HG03196 (cell line): ENCODE measurements around the gene STPG1.
A peak's percentile ranks its signal among the peaks of the same experiment; 100 is the strongest.

Experiments used
- ATAC-seq: cut with Tn5 transposase; IDR thresholded peaks from one replicate; pipeline ENCODE4 v1.9.1; 2021; ENCODE audit not compliant: unreplicated experiment

The STPG1 gene

DNA sequence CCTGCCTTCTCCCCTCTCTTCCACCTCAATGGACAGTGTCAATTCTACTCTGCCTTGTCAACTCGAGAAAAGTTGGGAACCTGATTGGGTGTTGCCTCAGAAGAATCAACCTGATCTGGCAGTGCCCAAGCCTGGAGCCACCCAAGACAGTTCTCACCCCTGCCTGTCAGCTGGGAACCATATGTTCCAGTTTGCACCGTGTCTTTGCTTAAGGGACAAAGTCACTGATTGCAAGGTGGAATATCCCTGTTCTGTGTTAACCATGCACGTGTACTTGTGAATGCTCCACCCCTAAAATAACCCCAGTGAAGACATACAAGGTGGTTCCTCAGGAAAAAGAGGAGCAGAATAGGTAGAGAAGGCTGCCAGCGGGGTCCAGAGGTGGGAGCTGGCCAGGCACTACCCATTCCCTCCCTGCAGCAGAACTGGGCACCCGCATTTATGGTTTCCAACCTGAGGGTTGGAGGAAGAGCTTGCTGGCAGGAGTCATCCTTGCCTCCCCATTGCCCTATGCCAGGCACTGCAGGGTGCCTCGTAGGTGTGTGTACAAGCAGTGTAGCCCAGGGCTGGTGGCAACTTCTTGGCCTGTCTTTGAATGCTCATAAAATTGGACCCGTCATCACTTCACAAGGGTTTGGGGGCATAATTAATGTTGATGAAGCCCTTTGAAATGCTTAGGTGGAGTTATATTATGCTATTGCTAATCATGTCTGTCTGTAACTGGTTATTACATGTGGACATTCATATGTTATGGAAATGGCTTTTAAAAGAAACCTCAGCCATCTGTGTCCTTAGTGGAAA is 13.4 kb upstream of the STPG1 start:
- ATAC-seq, result no peak

GRCh38 chr1:24425922-24426321 is 12.3 kb upstream of the STPG1 start:
- ATAC-seq, result no peak

DNA sequence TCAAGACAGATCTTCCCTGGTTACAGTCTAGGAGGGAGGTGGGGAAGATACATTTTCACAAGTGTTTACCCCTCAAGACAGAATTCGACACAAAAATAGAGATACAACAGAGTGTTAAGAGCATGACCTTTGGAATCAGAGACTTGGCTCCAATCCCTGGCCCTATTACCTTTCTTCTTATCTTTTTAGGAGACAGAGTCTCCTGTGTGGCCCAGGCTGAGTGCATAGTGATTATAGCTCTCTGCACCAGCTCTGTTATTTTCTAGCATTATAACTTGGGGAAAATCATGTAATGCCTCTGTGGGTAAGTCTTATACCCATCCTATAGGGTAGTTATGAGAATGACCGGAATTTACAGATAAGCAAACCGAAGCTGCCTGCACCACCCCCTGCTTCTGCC is 11.9 kb upstream of the STPG1 start:
- no peak for ATAC-seq

GRCh38 chr1:24424990-24425389 is 11.4 kb upstream of the STPG1 start:
- no peak for ATAC-seq

DNA sequence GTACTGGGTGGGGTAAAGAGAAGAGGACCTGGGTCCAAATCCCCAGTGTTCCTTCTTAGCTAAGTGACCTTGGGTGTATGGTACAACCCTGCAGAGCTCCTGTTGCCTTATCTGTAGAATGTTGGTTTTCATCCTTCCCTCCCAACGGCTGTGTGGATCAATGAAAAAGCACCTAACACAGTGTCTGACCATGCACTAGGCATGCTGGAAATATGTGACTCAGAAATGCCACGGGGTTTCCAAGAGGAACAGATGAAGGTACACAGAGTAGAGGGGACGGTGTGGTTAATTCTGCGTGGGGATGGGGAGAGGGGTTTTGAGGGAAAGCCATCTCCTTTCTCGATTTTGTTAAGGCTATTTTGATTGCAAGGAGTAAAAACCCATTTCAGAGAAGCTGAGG is 10.6 kb upstream of the STPG1 start:
- ATAC-seq, result no peak

DNA sequence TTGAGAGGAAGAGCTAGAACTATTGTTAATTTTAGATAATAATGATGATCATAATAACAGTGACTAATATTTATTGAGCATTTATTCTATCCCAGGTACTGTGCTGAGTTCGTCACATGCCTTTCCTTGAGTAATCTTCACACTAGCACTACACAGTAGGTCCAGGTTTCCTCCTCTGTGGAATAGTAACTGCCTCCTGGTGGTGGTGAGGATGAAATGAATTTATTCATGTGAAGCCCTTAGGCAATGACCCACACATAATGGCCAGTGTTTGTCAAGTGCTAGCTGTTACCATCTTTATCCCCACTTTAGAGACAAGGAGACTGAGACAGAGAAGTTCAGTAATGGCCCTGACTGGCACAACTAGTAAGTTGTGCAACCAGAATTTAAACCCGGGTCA is 7.9 kb upstream of the STPG1 start:
- ATAC-seq, result no peak

DNA sequence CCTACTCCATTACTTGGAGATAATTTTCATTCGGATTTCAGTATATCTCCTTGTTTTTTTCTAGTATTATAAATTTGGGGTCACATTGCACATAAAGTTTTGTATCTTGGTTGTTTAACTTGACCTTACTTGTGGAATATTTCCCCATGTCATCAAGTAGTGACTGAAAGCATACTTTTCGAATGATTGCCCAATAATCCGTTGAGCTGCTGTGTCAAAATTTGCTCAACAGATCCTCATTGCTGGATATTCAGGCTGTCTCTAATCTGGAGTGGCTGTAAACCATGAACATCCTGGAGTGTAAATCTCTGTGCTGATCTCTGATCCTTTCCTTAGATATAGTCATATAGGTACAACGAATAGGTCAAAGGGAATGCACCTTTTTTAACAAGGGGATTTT is 7.0 kb upstream of the STPG1 start:
- ATAC-seq, result no peak

- ATAC-seq, result no peak
Observed at GRCh38 chr1:24418898-24419628, 5.5 kb upstream of the STPG1 start.

DNA sequence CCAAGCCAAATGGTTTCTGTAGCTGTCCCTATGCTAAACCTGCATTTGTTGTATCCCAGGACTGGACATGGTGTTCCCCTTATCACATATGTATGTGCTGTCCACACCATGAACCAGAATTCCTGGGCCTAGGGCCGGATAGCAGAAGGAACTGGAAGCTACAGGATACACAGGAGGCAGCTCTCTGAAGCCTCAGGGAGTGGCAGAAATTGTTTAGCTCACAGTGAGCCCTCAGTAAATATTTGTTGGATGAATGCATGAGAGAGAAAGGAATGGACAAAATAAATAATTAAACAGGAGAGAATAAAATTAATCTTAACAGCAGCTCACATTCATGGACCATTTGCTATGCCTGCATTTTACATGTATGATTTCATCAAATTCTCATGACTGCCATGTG is 4.1 kb upstream of the STPG1 start:
- ATAC-seq, result no peak

GRCh38 chr1:24416666-24417391 is 3.2 kb upstream of the STPG1 start:
- no peak for ATAC-seq

GRCh38 chr1:24415910-24416665 is 2.5 kb upstream of the STPG1 start:
- no peak for ATAC-seq

DNA sequence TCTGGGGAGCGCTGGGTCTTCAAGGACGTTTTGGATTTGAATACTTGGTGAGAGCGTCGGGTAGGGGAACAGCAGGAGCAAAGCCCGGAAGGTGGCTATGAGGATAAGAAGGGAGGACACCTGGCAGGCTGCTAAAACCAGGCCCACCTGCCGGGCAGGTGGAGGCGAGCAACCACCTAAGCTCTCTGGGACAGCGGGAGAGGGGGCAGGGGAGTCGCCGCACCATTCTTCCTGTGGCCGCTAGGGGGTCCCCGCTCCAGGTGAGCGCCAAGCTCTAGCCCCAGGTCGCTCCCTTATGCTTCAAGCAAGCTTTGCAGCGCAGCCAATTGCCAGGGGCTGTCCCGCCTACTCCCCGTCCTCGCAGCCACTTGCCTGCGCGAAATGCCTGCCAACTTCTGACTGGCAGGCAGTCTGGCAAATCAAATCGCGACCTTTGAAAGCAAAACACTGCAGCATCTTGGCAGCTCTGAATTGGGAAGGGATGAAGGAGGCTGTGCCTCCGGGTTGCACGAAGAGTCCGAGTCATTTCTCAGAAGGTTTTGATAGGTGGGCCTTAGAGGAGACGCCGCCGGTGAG is 1.8 kb upstream of the STPG1 start, which contains the start of gene NIPAL3:
TSS of gene NIPAL3 (plus strand) at position 469 of the 576 bp plus-strand sequence. CDS start 3,746 bp downstream, outside the sequence.
- peak; percentile 84 for ATAC-seq

DNA sequence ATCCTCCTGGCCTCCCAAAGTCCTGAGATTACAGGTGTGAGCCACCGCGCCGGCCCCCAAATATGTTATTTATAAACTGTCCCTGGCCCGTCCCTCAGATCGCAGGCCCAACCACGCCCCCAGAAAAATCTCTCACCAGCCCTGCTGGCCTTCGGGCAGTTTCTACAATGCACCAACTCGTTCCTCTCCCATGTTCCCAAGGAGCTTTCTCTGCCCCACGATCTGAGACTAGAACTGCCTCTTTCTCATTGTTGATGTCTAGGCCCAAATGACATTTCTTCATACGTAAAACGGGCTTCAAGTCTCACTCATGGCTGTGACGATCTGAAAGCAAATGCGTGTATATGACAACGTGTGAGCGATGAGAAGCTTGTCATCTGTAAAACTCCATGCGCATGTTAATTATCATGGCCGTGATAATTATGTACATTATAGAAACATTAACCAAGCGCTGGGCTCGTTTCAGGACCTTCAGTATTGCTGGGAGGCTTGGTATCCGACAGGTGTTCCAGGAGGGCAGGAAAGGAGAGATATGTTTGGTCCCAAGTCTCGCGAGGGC is 1.3 kb upstream of the STPG1 start:
- ATAC-seq, result no peak

DNA sequence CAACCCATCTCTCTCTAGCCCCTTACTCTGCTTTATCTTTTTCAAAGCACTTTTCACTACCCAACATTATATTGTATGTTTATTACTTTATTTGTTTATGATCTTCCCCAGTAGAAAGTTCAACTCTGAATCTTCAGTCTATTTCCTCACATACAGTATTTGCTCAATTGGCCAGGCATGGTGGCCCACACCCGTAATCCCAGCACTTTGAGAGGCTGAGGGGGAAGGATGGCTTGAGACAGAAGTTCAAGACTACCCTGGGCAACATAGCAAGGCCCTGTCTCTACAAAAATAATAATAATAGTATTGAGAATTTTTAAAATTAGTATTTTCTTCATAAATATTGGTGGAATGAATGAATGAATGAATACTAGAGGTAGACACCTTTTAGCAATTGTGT is 1.2 kb downstream of the STPG1 start:
- no peak for ATAC-seq

DNA sequence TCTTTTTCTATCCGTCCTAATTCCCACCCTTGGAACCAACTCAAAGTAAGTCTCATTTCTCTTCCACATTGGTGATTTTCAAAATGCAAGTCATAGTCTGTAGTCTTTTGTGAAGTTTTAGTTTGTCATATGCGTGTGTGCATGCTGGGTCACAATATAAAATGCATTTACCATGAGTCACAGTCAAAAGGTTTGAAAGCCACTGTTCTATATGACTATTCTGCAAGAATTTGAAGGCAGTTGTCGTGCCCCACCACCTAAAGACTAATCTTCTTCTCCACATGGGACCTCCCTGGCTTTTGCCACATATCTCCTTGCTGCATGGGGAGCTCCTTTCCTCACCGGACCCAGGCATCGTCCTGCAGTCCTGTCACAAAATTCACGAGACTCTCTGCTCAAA is 1.6 kb downstream of the STPG1 start:
- no peak for ATAC-seq

DNA sequence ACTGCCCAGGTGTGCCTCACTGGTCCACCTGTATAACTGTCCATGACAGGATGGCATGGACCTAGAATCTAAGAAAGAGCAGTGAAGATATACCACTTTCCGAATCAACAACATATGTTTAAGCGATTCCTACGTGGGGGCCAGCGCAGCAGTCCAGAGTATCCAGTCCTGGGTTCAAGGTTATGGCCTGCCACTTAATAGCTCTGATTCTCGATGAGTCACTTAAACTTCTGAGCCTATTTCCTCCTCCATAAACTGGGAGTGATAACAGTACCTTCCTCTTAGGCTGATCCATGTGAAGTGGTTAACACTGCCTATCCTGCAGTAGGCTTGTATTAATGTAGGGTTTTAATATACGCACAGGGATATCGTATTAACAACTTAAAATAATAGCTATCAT is 2.8 kb downstream of the STPG1 start:
- no peak for ATAC-seq

- no peak for ATAC-seq
Observed at GRCh38 chr1:24409535-24409934, 4.0 kb downstream of the STPG1 start.

DNA sequence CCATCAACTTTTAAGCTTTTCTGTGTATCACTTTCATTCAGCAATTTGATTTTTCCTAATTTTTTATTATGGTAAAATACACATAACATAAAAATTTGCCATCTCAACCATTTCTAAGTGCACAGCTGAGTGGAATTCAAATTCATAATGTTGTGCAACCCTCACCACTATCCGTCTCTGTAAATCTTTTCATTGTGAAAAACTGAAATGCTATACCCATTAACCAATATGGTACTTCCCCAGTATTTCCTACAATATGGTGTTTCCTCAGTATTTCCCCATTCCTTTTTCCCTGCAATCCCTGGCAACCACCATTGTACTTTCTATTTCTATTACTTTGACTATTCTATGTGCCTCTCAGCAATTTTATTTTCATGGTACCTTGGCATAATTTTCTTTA is 6.8 kb downstream of the STPG1 start:
- ATAC-seq, result no peak

DNA sequence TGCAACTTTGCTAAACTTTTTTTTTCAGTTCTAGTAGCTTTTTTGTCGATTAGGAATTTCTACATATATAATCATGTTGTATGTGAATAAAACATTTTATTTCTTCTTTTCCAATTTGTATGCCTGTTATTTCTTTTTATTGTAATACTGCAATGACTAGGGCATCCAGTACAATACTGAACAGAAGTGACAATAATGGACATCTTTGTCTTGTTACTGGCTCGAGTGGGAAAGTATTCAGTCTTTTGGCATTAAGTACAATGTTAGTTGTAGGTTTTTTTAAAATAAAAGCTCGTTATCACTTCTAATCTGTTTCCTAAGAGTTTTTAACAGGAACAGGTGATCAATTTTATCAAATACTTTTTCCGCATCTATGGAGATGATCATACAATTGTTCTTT is 9.8 kb downstream of the STPG1 start:
- no peak for ATAC-seq

- ATAC-seq, result no peak
Observed at GRCh38 chr1:24400065-24400464, 13.5 kb downstream of the STPG1 start.
